Activated T-cell treated with anti-CD3 and anti-CD28 coated beads, Interleukin-2, amount 50 U/mL, for 1 hour (primary cell): ENCODE measurements around the gene IL4I1.

ENCODE experiments used
- DNase-seq: peaks from one replicate; pipeline ENCODE4 v3.0.0-alpha.2; 2020

The IL4I1 gene

GRCh38 chr19:49923055-49924003 is 26.6 kb upstream of the IL4I1 start:
- no peak for DNase-seq

GRCh38 chr19:49921871-49922795 is 25.4 kb upstream of the IL4I1 start:
- no peak for DNase-seq

GRCh38 chr19:49920624-49921363 is 24.1 kb upstream of the IL4I1 start:
- no peak for DNase-seq

GRCh38 chr19:49918089-49918488 is 21.4 kb upstream of the IL4I1 start:
- no peak for DNase-seq

GRCh38 chr19:49916839-49917733 is 20.4 kb upstream of the IL4I1 start:
- DNase-seq = no peak

- no peak for DNase-seq
These were observed 18.6 kb upstream of the IL4I1 start for GRCh38 chr19:49915271-49915670.

GRCh38 chr19:49913720-49914119 is 17.0 kb upstream of the IL4I1 start:
- DNase-seq = no peak

- DNase-seq = no peak
These were observed 16.4 kb upstream of the IL4I1 start for GRCh38 chr19:49912965-49913685.

- DNase-seq = no peak
These were observed 14.9 kb upstream of the IL4I1 start for GRCh38 chr19:49911381-49912145.

- DNase-seq = no peak
These were observed 13.5 kb upstream of the IL4I1 start for GRCh38 chr19:49910179-49910578.

GRCh38 chr19:49908480-49909420 is 12.1 kb upstream of the IL4I1 start:
- no peak for DNase-seq

- no peak for DNase-seq
These were observed 11.2 kb upstream of the IL4I1 start for GRCh38 chr19:49907745-49908446.

- DNase-seq = no peak
These were observed 10.3 kb upstream of the IL4I1 start for GRCh38 chr19:49906879-49907564.

GRCh38 chr19:49904136-49904535 is 7.4 kb upstream of the IL4I1 start:
- DNase-seq = no peak

GRCh38 chr19:49895566-49896297 is 955 bp downstream of the IL4I1 start:
- no peak for DNase-seq

GRCh38 chr19:49894879-49895565 is 1.7 kb downstream of the IL4I1 start:
- no peak for DNase-seq
